Measurements from ENCODE around the gene RBBP8NL.

The RBBP8NL gene

DNA sequence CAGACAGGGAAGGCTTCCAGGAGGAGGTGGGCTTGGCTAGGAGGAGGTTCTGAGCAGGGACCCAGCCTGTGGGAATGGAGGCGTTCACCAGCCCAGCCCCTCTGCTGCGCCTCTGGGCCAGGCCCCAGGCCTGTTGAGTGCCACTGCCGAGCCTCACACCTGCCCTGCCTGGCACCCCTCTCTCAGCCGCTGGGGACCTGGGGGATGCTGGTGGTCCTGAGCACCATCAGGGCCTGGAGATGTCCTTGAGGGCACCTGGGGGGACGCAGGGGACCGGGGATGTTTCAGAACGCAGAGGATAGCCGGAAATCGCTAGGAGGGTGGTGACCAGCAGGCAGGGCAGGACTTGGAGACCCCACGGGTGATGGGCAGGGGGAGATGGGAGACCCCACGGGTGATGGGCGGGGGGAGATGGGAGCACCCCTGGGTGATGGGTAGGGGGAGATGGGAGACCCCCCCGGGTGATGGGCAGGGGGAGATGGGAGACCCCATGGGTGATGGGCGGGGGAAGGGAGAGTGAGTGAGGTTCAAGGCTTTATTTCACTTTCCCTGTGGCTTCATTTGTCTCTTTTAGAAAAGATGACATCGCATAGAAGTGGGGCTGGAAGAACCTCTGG is 35.7 kb upstream of the RBBP8NL start:
- DNase-seq (ENCODE audit: low spot score) = no peak

DNA sequence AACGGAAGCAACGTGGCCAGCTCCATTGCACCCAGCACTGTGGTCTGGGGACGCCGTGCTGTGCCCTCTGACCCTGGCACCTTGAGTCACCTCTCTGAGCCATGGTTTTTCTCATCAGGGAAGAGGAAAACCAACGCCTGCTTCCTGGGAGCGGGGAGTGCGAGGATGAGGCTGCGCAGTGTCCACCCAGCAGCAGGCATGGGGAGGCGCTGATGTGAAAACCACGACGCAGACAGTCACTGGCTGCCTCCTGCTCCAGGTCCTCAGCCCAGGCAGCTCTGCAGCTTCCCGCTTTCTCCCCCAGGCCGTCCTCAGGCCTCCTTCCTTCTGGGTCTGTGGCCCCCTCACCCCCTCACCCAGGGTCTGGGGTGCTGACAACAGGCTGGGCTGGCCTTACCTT is 34.5 kb upstream of the RBBP8NL start:
- no peak for DNase-seq (ENCODE audit: low spot score)

DNA sequence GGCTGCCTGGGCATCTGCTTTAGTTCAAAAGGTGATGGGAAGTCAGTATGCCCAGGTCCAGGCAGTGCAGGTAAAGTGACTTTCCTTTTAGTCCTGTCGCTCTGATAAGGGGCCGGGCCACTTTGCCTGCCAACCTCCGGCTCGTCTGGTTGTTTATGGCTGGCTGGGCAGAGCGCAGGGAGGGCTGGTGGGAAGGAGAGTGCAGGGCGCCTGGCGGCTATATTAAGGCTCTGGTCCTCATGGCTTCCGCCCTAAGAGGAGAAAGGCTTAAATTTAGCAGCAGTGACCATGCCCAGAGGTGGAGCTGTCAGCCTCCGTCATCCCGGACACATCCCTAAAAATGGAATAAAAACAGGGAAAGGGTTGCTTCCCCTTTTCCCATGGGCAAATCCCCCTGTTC is 33.8 kb upstream of the RBBP8NL start:
- no peak for DNase-seq (ENCODE audit: low spot score)

DNA sequence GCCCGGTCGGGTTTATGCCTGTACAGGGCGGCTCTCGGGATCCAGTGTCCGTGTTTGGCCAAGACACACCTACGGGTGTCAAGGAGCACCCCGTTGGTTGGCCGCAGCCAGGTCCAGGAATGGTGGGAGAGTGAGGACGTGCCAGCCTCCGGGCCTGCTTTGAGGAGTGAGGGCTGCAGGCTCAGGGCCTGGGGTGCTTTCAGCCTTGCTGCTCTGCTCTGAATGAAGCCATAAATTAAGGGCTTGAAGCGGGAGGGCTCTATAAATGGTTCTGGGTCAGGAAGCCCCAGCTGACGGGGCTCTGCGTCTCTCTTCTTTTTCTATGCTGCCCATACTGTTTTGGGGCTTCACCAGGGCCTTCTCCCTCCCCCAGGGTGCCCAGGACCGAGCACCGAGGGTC is 33.3 kb upstream of the RBBP8NL start:
- no peak for DNase-seq (ENCODE audit: low spot score)

DNA sequence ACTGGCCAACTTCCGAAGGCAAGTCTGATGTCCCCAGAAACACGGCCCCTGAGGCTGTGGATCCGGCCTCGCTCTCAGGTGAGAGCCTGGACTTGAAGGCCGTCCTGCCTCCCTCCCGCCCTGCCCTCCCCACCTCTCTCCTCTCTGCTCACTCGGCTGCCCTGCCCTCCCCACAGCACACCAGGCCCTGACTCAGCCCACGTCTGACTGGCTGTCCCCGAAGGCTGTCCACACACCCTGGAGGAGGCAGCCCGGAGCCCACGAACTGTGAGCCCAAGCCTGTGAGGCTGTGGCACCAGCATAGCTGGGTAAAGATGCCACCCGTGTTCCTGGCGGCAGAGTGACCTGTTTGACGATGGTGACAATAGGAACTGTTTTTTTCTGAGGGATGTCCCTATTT is 32.1 kb upstream of the RBBP8NL start:
- DNase-seq (ENCODE audit: low spot score) = no peak

DNA sequence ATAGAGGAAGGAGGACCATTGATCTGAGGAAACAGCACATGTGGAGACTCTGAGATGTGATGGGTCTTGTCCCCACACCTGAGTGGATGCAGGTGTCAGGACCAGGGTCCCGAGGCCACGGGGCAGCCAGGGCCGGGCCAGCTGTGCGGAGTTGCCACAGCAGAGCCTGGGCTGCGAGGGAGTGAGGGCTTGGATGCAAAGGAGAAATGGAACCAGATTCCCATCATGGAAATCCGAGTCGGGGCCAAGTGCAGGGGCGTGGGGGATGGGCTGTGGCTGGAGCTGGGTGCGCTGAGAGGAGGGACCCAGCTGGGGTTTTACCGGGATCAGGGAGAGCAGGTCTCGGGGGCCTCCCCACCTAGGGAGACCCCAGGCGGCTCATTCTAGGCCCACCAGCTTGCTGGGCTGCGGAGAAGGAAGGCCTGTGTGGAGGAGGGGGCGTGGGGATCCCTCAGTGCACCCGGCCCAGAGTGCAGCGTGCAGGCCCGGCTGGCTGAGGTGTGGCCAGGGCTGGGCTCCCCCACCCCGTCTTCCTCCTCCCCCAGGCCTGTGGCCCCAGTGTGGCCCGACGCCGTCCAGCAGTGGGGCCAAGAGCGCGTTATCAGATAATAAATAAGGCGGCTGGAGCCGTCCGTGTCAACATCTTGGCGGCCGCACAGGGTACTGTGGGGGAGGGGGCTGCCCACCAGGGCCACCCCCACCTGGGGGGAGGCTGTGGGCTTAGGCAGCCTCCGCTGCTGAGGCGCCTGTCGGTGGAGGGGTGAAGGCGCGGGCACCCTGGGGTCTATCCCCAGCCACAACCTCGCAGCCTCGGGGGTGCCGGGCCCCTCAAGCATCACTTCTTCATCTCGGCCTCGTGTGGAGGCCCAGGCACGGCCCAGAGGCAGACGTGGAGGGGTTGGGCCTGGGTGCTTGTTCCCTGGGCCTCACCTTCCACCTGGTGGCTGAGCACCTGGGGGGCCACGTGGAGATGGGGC is 31.2 kb upstream of the RBBP8NL start:
- no peak for DNase-seq (ENCODE audit: low spot score)

DNA sequence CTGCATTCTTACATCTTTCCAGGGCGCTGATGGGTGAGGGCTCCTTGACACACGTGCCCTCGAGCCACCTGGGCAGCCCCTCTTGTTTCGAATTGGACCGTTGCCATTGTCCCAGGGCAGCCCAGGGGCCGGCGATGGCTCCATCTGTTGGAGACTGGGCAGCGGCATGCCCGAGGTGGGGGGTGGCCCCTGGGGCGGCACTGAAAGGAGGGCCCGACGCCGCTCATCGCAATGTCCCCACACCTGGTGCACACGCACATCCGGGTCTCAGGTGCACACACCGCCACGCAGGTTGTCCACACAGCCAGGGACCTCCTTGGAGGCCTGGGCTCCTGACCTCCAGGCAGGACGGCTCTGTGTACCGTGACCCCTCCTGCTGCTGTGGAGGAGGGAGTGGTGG is 30.5 kb upstream of the RBBP8NL start:
- DNase-seq (ENCODE audit: low spot score) = no peak

DNA sequence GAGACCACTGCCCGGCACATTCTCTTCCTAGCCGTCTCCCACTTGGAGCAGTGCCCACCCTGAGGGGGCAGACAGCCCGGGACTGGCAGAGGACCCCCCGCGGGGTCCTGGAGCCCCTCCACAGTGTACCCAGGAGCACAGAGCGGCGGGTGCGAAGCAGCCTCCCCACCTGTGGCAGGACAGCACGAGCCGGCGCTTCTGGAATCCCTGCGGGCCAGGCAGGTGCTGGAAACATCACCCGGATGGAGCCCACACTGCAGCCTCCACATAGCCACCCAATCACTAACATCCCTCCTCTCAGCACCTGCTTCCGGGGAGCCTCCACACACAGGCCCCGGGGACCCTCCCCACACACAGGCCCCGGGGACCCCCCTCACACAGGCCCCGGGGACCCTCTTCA is 29.8 kb upstream of the RBBP8NL start:
- DNase-seq (ENCODE audit: low spot score) = no peak

DNA sequence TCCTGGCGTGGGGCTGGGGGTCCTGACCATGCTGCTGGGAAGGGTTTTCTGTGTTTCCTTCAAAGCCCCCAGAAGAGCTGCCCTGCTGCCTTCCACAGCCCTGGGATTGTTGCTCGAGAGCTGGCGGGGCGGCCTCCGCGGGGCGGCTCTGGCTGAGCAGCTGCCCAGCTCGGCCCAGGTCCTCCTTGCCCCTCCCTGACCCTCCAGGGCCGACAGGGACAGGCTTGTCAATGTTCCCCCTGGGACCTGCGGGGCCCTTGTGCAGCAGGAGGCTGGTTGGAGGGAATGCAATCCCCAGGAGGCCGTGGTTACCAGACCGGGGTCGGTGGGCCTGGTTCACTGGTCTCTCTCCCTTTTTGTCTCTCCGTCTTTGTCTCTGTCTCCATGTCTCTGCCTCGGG is 28.6 kb upstream of the RBBP8NL start:
- no peak for DNase-seq (ENCODE audit: low spot score)

DNA sequence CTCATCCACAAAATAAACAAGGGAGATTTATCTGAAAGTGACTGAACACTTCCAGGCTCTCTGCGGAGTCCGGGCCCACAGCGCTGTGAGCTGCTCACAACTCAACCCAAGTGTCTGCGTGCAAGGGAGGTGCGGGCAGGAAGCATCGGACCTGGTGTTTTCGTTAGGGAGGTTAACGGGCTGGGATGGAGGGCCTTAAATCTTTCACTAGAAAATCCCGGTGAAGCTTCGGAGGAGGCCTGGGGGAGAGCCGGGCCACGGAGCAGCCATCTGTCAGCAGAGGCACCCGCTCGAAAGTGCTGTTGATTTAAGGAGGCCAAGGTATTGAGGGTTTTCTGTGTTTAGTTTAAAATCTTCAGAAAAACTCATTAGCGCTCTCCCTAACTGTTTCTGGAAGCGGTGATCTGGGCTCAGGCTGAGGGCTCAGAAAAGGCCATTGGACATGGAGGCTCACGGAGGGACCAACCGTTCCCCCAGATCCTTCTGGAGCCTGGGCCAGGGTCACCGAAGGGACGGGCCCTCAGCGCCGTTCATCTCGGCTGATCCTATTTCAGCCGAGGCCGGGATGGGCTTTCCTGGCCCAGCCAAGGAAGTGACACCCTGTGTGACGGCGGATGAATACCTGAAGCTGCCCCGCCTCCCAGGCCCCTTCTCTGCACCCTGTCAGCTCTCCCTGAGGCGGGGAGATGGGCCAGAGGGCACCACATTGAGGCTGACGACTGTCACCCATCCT is 27.7 kb upstream of the RBBP8NL start:
- DNase-seq (ENCODE audit: low spot score) = no peak

DNA sequence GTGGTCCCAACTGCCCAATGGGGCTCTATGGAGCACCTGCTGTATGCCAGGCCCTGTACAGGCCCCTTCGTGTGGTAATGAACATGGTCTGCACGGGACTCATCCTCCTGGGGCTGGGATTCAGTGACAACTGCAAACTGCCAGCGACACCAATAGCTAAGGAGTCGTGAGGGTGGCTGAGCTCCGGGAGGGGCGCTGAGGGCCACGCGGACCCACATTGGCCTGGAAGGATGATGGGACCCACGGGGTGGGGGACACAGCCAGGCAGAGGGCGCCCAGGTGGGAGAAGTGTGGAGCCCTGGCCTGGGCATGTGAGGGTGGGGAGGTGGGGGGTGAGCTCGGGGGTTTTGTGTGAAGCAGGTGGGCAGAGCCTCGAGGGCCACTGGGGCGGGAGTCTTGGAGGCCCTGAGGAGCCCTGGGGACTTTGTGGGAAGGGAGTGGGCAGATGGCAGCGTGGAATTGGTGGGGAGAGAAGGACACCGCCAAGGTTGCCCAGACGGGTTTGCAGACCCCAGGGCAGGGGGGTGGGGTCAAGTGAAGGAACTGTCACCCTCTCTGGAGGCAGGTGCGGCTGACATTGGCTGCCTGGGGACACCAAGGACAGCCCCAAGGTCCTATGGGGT is 26.0 kb upstream of the RBBP8NL start:
- no peak for DNase-seq (ENCODE audit: low spot score)

DNA sequence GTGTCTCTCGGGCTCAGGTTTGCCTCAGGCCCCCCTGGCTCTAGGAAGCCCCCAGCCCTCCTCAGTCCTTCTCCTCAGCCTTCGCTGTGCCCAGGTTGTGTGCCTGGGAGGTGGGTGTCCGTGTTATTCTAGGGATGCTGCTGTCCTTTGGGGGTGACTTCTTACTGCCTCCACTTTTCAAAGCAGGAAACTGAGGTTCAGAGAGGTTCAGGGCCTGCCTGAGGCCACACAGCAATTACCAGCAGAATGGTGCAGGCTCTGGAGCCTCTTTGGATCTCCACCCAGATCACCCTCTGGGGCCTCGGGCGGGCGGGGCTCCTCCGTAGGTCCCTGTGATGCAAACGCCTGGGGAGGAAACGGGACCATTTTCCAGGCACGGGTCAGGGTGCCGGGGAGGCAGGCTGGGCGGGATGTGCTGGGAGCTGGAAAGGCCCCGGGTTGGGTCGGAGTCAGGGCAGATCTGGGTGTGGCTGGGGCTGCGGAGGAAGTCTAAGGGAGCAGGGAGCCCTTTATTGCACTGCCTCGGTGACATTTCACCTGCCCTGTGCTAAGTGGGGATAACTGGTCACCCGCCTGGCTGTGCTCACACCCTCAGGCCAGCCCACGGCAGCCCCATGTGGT is 25.2 kb upstream of the RBBP8NL start:
- DNase-seq (ENCODE audit: low spot score) = no peak

DNA sequence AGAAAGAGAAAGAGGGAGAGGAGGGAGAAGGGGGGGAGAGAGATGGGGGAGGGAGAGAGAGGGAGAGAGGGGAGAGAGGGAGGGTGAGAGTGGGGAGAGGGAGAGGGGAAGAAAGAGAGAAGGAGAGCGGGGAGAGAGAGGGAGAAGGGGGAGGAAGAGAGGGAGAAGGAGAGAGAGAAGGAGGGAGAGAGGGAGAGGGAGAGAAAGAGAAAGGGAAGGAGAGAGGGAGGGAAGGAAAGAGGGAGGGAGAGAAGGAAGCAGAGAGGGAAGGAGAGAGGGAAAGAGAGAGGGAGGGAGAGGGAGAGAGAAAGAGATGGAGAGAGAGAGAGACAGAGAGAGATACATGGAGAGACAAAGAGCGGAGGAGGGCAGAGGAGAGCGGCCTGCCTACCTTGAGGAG is 24.6 kb upstream of the RBBP8NL start:
- DNase-seq (ENCODE audit: low spot score) = no peak

DNA sequence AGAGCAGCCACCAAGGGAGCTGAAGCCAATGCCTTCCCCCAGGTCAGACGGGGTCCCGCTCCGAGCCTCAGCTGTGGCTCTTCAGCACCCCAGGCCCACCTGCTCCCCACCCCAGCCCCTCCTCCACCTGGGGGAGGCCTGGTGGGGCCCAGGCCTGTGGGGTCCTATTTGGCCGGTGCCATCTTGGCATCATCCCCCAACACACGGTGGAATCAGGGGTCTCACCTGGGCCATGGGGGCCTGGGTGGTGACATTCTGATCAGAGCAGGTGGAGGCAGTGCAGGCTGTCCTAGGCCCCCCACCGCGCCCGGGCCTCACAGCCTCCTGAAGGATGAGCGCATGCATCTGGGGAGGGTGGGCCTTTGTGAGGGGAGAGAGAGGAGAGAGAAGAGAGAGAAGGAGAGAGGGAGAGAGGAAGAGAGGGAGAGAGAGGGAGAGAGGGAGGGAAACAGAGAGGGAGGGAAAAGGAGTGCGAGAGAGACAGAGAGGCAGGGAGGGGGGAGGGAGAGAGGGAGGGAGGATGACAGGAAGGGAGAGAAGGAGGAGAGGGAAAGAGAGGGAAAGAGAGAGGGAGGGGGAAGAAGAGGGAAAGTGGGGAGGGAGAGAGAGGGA is 23.9 kb upstream of the RBBP8NL start:
- no peak for DNase-seq (ENCODE audit: low spot score)

DNA sequence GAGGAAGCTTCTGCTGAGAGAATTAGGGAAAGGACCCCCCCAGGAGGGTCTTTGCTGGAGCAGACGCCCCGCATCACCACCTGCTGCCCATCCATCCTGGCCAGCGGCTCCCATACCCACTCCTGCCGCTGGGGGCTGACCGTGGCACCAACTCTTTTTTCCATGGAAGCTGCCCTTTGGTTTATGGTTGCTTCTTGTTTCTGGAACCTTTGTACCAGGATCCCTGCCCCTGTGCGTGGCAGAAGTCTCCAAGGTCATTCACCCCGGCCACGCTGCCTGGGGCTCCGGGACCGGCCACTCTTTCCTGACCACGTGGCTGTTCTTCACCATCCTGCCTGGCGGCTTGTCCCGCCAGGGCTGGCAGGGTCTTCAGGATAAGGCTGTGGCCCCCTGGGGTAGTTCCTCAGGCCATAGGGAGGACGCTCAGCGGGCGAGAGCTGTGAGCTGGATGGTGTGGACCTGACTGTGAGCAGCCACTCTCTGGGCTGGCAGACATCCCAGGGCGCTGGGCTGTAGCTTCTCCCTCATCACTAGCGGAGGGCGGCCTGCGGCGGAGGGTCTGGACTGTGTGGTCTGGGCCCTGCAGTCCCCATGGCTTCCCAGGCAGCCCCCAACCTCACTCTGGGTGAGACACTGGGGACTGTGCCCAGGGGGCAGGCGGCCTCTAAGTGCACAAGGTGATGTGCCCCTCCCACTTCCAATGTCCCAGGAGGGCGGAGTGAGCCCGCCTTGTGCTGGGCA is 22.8 kb upstream of the RBBP8NL start:
- DNase-seq (ENCODE audit: low spot score) = no peak

DNA sequence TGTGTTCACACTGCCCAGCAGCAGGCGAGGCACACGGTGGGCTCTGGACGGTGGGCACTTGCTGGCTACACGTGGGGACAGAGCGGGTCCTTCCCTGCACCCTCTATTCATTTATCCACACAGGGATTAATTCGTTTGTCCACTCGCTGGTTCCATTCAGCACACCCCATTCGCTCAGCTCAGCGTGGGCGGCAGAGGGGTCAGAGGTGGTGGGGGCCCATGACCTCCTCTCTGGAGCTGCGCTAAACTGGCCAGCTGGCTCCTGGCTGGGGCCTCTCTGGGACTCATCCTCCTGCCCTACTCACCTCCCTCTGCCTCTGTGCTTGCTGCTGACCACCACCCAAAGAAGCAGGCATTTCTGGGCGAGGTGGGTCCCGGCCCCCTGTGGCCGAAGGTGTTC is 21.4 kb upstream of the RBBP8NL start:
- DNase-seq (ENCODE audit: low spot score) = no peak

DNA sequence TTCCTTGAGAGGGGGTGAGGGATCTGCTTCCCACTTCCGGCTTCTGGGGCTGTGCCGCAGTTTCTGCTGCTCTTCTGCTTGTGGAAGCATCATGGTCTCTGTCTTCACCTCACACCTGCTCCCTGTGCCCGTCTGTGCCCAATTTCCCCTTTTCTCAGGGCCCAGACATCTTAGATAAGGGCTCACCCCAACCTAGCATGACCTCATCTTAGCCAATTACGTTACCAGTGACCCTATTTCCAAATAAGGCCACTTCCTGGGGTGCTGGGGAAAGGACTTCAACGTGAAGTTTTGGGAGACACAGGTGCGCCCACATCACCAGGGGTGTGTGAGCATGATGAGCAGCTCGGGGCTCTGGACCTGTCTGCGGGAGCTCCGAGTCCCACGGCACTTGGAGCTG is 20.7 kb upstream of the RBBP8NL start:
- DNase-seq (ENCODE audit: low spot score) = no peak

DNA sequence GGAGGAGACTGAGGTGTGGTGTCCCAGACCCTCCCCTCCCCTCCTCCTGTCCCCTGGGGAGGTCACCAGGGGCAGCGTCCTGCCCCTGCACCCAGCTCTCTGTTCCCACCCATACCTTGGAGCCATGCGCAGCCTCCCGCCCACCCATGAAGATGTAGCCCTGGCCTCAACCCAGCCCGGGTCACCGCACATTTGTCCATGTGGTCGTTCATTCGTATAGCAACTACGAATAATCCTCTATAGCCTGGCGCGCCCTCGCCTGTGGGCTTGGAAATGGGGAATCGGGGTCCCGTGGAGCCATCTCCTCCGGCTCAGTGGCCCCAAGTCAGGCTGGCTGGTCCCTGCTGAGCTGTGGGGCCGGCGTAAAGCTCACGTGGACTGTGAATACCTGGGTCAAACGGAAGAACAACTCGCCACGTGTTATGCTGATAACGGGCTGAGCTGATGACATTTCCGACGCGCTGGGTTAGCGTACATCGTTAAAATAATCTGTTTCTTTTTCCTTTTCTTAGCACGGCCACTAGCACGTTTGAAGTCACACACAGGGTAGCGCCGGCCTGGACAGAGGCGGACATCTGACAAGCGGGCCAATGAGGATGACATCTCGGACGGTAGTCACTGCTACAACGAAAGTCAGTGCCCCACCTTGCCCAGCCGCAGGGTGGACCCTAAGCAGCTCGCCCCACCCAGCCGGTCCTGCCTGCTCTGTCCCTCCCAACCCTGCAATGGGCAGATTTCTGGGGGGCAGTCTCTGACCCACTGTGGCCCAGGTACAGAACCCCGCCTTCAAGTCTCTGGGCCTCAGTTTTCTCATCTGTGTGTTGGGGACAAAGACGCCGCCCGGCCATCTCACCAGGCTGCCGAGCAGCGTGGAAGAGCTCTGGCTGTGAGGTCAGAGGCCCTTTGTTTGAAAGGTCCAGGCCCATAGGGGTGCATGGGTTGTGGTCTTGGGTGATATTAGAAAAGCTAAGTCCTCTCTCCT is 19.8 kb upstream of the RBBP8NL start:
- DNase-seq (ENCODE audit: low spot score) = no peak

DNA sequence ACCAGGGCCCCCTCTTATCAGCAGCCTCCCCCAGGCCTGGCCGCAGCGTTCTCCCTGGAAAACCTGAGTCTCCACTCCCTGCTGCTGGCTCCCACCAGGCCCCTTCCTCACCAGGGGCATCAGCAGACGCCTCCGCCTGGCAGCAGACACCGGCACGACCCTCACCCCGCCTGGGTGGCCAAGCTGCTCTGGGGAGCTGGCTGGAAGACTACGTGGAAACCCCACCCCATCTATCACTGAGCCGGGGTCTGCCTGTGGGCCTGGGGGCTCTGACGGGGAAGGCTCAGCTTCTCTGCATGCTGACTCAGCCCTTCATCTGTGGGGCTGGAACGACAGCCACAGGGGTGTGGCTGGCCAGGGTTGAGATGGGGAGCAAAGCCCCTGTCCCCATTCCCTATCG is 19.1 kb upstream of the RBBP8NL start:
- no peak for DNase-seq (ENCODE audit: low spot score)
